H1 (cell line): ENCODE results near the gene ASMT. TPM values are rescaled to one million over a fixed set of nuclear protein-coding genes. Genes with fewer than 3 reads are reported as not detected.

Experiments
- CTCF ChIA-PET: fragments of 300-600 bp; sonication (Branson Sonifier 250); formaldehyde crosslinking; loops from one replicate; lab custom pipeline; 2021; ENCODE audit not compliant: partially characterized antibody; lab: Charles Lee
- POLR2A ChIA-PET: fragments of 300-600 bp; sonication (Branson Sonifier 250); formaldehyde crosslinking; loops from one replicate; lab custom pipeline; 2021; ENCODE audit warnings: inconsistent platforms; ENCODE audit not compliant: partially characterized antibody; lab: Charles Lee
- DNase-seq, 2 experiments: peaks; one replicate each; pipeline versions ENCODE4 v3.0.0 to v3.0.0-alpha.2; 2010 to 2022; ENCODE audit warnings: low spot score in 2 of 2, low read depth in 1 of 2, mixed read lengths in 1 of 2
- FAIRE-seq: peaks from 2 replicates; lab custom pipeline; 2011; peaks lifted over from hg19 to GRCh38; lab: Jason Lieb, UNC
- H2AFZ ChIP-seq: 2 replicates; pipeline ENCODE4 v1.8.1; 2012; ENCODE audit warnings: low read length, inconsistent platforms
- H2AK5ac ChIP-seq: 2 replicates; pipeline ENCODE4 v1.6.1; 2013; ENCODE audit warnings: low read depth, low read length
- H2BK120ac ChIP-seq: replicated peaks from 2 replicates; pipeline ENCODE3; 2013; ENCODE audit warnings: low read depth, low read length, inconsistent platforms
- H2BK12ac ChIP-seq: 2 replicates; pipeline ENCODE4 v1.6.1; 2013; ENCODE audit warnings: low read depth, low read length
- H2BK15ac ChIP-seq: 2 replicates; pipeline ENCODE4 v1.6.1; 2013; ENCODE audit warnings: low read length
- H2BK20ac ChIP-seq: 2 replicates; pipeline ENCODE4 v1.6.1; 2013; ENCODE audit warnings: low read length
- H2BK5ac ChIP-seq: 2 replicates; pipeline ENCODE4 v1.6.1; 2013; ENCODE audit warnings: low read depth, low read length
- H3K14ac ChIP-seq: 2 replicates; pipeline ENCODE4 v1.6.1; 2013; ENCODE audit warnings: inconsistent platforms; ENCODE audit not compliant: insufficient read length
- H3K18ac ChIP-seq: 2 replicates; pipeline ENCODE4 v1.6.1; 2013; ENCODE audit warnings: low read length; ENCODE audit errors: extremely low read depth
- H3K23ac ChIP-seq: 2 replicates; pipeline ENCODE4 v1.6.1; 2013; ENCODE audit warnings: inconsistent platforms; ENCODE audit not compliant: insufficient read length
- H3K23me2 ChIP-seq: 2 replicates; pipeline ENCODE4 v1.6.1; 2013; ENCODE audit warnings: low read depth, low read length
- H3K27ac ChIP-seq: 2 replicates; pipeline ENCODE4 v1.6.1; 2011; ENCODE audit warnings: low read depth, low read length, inconsistent platforms
- H3K27me3 ChIP-seq, 4 experiments: replicated peaks in 1 of 4; 1 replicate in 1 of 4; 2 replicates in 3 of 4; pipeline versions ENCODE4 v1.6.1 to v1.8.1; 2011 to 2013; ENCODE audit warnings: low read length in 3 of 4, mild to moderate bottlenecking in 3 of 4, inconsistent platforms in 2 of 4, mixed read lengths in 2 of 4, moderate library complexity in 1 of 4; ENCODE audit not compliant: control insufficient read depth in 3 of 4, insufficient read depth in 3 of 4; ENCODE audit errors: extremely low read depth in 1 of 4
- H3K36me3 ChIP-seq, 4 experiments: 2 replicates each; pipeline versions ENCODE4 v1.6.1 to v1.8.1; 2011 to 2013; ENCODE audit warnings: mild to moderate bottlenecking in 4 of 4, low read length in 3 of 4, moderate library complexity in 2 of 4, control low read depth in 1 of 4, inconsistent platforms in 1 of 4; ENCODE audit not compliant: insufficient read depth in 4 of 4, control insufficient read depth in 2 of 4
- H3K4ac ChIP-seq: replicated peaks from 2 replicates; pipeline ENCODE3; 2013; ENCODE audit warnings: low read length, low read depth, mixed read lengths, inconsistent platforms; ENCODE audit not compliant: insufficient read length
- H3K4me1 ChIP-seq, 4 experiments: replicated peaks in 1 of 4; 1 replicate in 1 of 4; 2 replicates in 3 of 4; pipeline versions ENCODE4 v1.6.1 to v1.8.1; 2011 to 2013; ENCODE audit warnings: low read length in 3 of 4, inconsistent platforms in 2 of 4, mixed read lengths in 1 of 4; ENCODE audit not compliant: insufficient read depth in 4 of 4, control insufficient read depth in 3 of 4
- H3K4me2 ChIP-seq, 2 experiments: 2 replicates each; pipeline versions ENCODE4 v1.6.1 to v1.8.1; 2011 to 2013; ENCODE audit warnings: low read depth in 2 of 2, low read length in 2 of 2, control low read depth in 1 of 2, inconsistent platforms in 1 of 2, mild to moderate bottlenecking in 1 of 2; ENCODE audit not compliant: insufficient read depth in 1 of 2
- H3K4me3 ChIP-seq, 4 experiments: fragments of 200-600, 300-600 bp in 1 of 4; sonication (generic), shearing (Covaris generic), sonication (Bioruptor Twin) in 1 of 4; 2 replicates each; pipeline versions ENCODE4 v1.5.1 to v1.8.1; 2011 to 2016; ENCODE audit warnings: low read length in 4 of 4, low read depth in 3 of 4, control low read depth in 2 of 4, inconsistent platforms in 2 of 4, mild to moderate bottlenecking in 2 of 4, mixed read lengths in 1 of 4, moderate library complexity in 1 of 4; ENCODE audit not compliant: insufficient read depth in 2 of 4; ENCODE audit errors: extremely low read depth in 1 of 4
- H3K56ac ChIP-seq: replicated peaks from 2 replicates; pipeline ENCODE3; 2013; ENCODE audit warnings: low read depth, mild to moderate bottlenecking, mixed read lengths, low read length, inconsistent platforms; ENCODE audit not compliant: insufficient read length
- H3K79me1 ChIP-seq: 2 replicates; pipeline ENCODE4 v1.6.1; 2013; ENCODE audit warnings: low read depth, low read length, control low read depth
- H3K79me2 ChIP-seq, 2 experiments: 2 replicates each; pipeline versions ENCODE4 v1.6.1 to v1.8.1; 2012 to 2013; ENCODE audit warnings: low read length in 2 of 2, mild to moderate bottlenecking in 2 of 2, inconsistent platforms in 1 of 2; ENCODE audit not compliant: insufficient read depth in 2 of 2, control insufficient read depth in 1 of 2
- H3K9ac ChIP-seq, 4 experiments: replicated peaks in 1 of 4; 1 replicate in 1 of 4; 2 replicates in 3 of 4; pipeline versions ENCODE4 v1.6.1 to v1.8.1; 2011 to 2013; ENCODE audit warnings: low read depth in 3 of 4, low read length in 3 of 4, control low read depth in 2 of 4, mild to moderate bottlenecking in 2 of 4, moderate library complexity in 2 of 4, inconsistent platforms in 1 of 4; ENCODE audit errors: extremely low read depth in 1 of 4
- H3K9me3 ChIP-seq, 2 experiments: 2 replicates each; pipeline versions ENCODE4 v1.6.1 to v1.8.1; 2012 to 2013; ENCODE audit warnings: mild to moderate bottlenecking in 2 of 2, moderate library complexity in 2 of 2, control low read depth in 1 of 2, inconsistent platforms in 1 of 2, low read depth in 1 of 2, low read length in 1 of 2, mixed read lengths in 1 of 2; ENCODE audit not compliant: insufficient read depth in 2 of 2
- H4K20me1 ChIP-seq, 2 experiments: replicated peaks in 1 of 2; 2 replicates each; pipeline versions ENCODE3 to v1.8.1; 2011 to 2013; ENCODE audit warnings: inconsistent platforms in 2 of 2, low read length in 2 of 2, mild to moderate bottlenecking in 1 of 2; ENCODE audit not compliant: insufficient read depth in 2 of 2, control insufficient read depth in 1 of 2
- H4K5ac ChIP-seq: 2 replicates; pipeline ENCODE4 v1.6.1; 2013; ENCODE audit warnings: low read length, low read depth, mixed read lengths, inconsistent platforms; ENCODE audit not compliant: insufficient read length
- H4K8ac ChIP-seq: 2 replicates; pipeline ENCODE4 v1.8.0; 2013; ENCODE audit warnings: mild to moderate bottlenecking, moderate library complexity, low read length, inconsistent platforms; ENCODE audit not compliant: insufficient read depth; ENCODE audit errors: extremely low read depth
- H4K91ac ChIP-seq: replicated peaks from 2 replicates; pipeline ENCODE3; 2013; ENCODE audit warnings: low read length, mixed read lengths, inconsistent platforms; ENCODE audit not compliant: insufficient read length
- BCL11A ChIP-seq, 2 experiments: IDR thresholded peaks; one replicate each; pipeline ENCODE4 v1.6.1; 2011; ENCODE audit warnings: low read depth in 2 of 2, low read length in 2 of 2, mild to moderate bottlenecking in 2 of 2
- CBX8 ChIP-seq: fragments of 300-800, 300-1000 bp; sonication (generic); IDR thresholded peaks from 2 replicates; pipeline ENCODE4 v1.7.1; 2016; ENCODE audit warnings: low read depth, low read length, borderline replicate concordance
- KDM4A ChIP-seq: IDR thresholded peaks from one replicate; pipeline ENCODE4 v1.7.1; 2012; ENCODE audit warnings: low read depth, mild to moderate bottlenecking, moderate library complexity, low read length, inconsistent platforms; ENCODE audit not compliant: severe bottlenecking
- KDM5A ChIP-seq: fragments of 200-600 bp; IDR thresholded peaks from 2 replicates; pipeline ENCODE4 v1.7.1; 2012; ENCODE audit warnings: mild to moderate bottlenecking, low read length, inconsistent platforms, mixed read lengths
- MAX ChIP-seq: IDR thresholded peaks from 2 replicates; pipeline ENCODE4 v1.6.1; 2012; ENCODE audit warnings: inconsistent platforms
- RBBP5 ChIP-seq: IDR thresholded peaks from 2 replicates; pipeline ENCODE4 v1.7.1; 2012; ENCODE audit warnings: low read depth, mild to moderate bottlenecking, inconsistent platforms, low read length, moderate library complexity, borderline replicate concordance
- RXRA ChIP-seq: IDR thresholded peaks from 2 replicates; pipeline ENCODE4 v1.6.1; 2011; ENCODE audit warnings: low read depth, mild to moderate bottlenecking, low read length, moderate library complexity; ENCODE audit not compliant: insufficient read depth
- SP1 ChIP-seq: IDR thresholded peaks from 2 replicates; pipeline ENCODE4 v1.6.1; 2011; ENCODE audit warnings: low read depth, low read length
- SP2 ChIP-seq: IDR thresholded peaks from 2 replicates; pipeline ENCODE4 v1.6.1; 2012; ENCODE audit warnings: mild to moderate bottlenecking, low read length, inconsistent platforms
- SUZ12 ChIP-seq: fragments of 200-600 bp; sonication (generic); IDR thresholded peaks from 2 replicates; pipeline ENCODE4 v1.6.1; 2012; ENCODE audit warnings: mild to moderate bottlenecking, inconsistent platforms, low read length, moderate library complexity, mixed read lengths
- WGBS, 2 experiments: shearing (Covaris generic) in 1 of 2; methylation state at CpG; one replicate each; pipeline versions ENCODE4 v1.1.6 to v1.1.7; 2013 to 2015; ENCODE audit warnings: low lambda C conversion rate in 2 of 2, mixed read lengths in 2 of 2, inconsistent platforms in 1 of 2, low coverage in 1 of 2, missing lambda C conversion rate in 1 of 2; ENCODE audit not compliant: insufficient replicate concordance in 2 of 2, insufficient coverage in 1 of 2, insufficient read length in 1 of 2; ENCODE audit errors: extremely low coverage in 1 of 2, missing lambda C conversion rate in 1 of 2; 5-methylcytosine and 5-hydroxymethylcytosine counted together
- polyA plus RNA-seq, 7 experiments: library from polyadenylated mRNA; depleted of rRNA in 3 of 7; stranded (reverse) in 5 of 7; unstranded in 2 of 7; fragments of >200 nt in 5 of 7; fragments of 200-250 nt in 2 of 7; gene quantifications; 1 replicate in 5 of 7; 2 replicates in 1 of 7; 4 replicates in 1 of 7; pipeline versions ENCODE4 v1.2.1 to v1.2.3, GENCODE V29; 2011 to 2013; ENCODE audit warnings: missing spikeins in 2 of 7, mixed read lengths in 2 of 7
- total RNA-seq: library from RNA; stranded (reverse); fragmentation: NEBNext Ultra II Directional; extraction: Animal tissue kit (Norgen Biotek cat#: 25700); gene quantifications from 2 replicates; pipeline ENCODE4 v1.2.1, GENCODE V29; 2021

The ASMT gene
- total and polyA plus RNA-seq, 2 of the 8 experiments (the other 6 are each of a cell fraction or from before 2014, with no cell fraction given), result 1.5 to 3.1 TPM

GRCh38 chrX:1599791-1600405 lies 15.0 kb upstream of the ASMT start:
- Histone ChIP-seq H4K5ac (no peak overlapping the region), H2BK5ac (no peak overlapping the region), H2AFZ (no peak overlapping the region), H3K79me1 (peaks cover 22% of the 10 kb centered on the region), H3K4me3 (no peak overlapping the region), H4K20me1 (peaks cover 4 to 33% of the 10 kb centered on the region in 2 experiments), H3K9ac (no peak overlapping the region), H2BK12ac (no peak overlapping the region), H3K36me3 (peaks cover 32 to 78% (median 65%) of the 10 kb centered on the region in 4 experiments), H2BK20ac (no peak overlapping the region), H4K91ac (no peak overlapping the region), H3K4me1 (no peaks in the 10 kb centered on the region), H3K9me3 (no peaks in the 10 kb centered on the region), H3K79me2 (peaks cover 0 to 29% of the 10 kb centered on the region in 2 experiments; a peak in 2 of 4 replicates), H3K18ac (no peak overlapping the region), H2AK5ac (no peak overlapping the region), H3K56ac (no peak overlapping the region), H3K23me2 (no peaks in the 10 kb centered on the region), H3K27ac (no peak overlapping the region), H3K23ac (no peak overlapping the region), H3K4ac (no peak overlapping the region), H3K27me3 (0 out of 7 replicates have a peak, but pooled peaks cover 0 to 2% (median 0%) of the 10 kb centered on the region in 4 experiments), H3K14ac (no peak overlapping the region), H2BK15ac (no peak overlapping the region), H3K4me2 (no peak overlapping the region), H4K8ac (no peak overlapping the region), H2BK120ac (no peak overlapping the region)
- WGBS, 2 experiments, result 95% methylated on average over 33 of the region's 36 CpGs; no CpG with 5 or more reads in 1 of the 2 experiments
- DNase-seq (peak in 1 of 2 experiments; percentile 34), FAIRE-seq (no peak)
- CTCF ChIA-PET, result no interaction called here
- no peak for TF ChIP-seq KDM5A
- no peak for TF ChIP-seq MAX
- TF ChIP-seq KDM4A, result no peak
- no peak for TF ChIP-seq SP2
- TF ChIP-seq RBBP5, result no peak
- TF ChIP-seq BCL11A (IDR thresholded peaks at IDR 0.05; ENCODE audit: low read depth in 2 of 2, low read length in 2 of 2), result no peak
- no peak for TF ChIP-seq CBX8
- no peak for TF ChIP-seq SUZ12
- no peak for TF ChIP-seq SP1
- no peak for TF ChIP-seq RXRA
- POLR2A ChIA-PET, result no interaction called here
